Stimulated activated CD4-positive, alpha-beta T cell treated with anti-CD3 and anti-CD28 coated beads, Interleukin-12 subunit alpha, Interleukin-12 subunit beta, amount 100 ng/mL, for 4 hours (primary cell): Measurements from ENCODE around the gene KIAA0586.

Source experiments
- DNase-seq: peaks from one replicate; pipeline ENCODE4 v3.0.0-alpha.2; 2020

KIAA0586 gene

GRCh38 chr14:58599707-58600106 is 172.2 kb downstream of the KIAA0586 start:
- no peak for DNase-seq
